Natural killer cell (primary cell): ENCODE measurements around the gene CAMK2B. TPM values are rescaled to one million over a fixed set of nuclear protein-coding genes. Genes with fewer than 3 reads are reported as not detected.
"Not testable (repeated sequence)": the region's sequence is repeated elsewhere in the genome, so short reads cannot be mapped to it uniquely, and the experiment has no call there.

Experiments
- ATAC-seq, 3 donors: fragments of 150-1000 bp in 2 of 3; fragments of 200-7000 bp in 1 of 3; cut with Tn5 transposase; 1 replicate in 1 of 3; 2 replicates in 2 of 3; pipeline ENCODE4 v1.10.0; 2021; ENCODE audit warnings: mild to moderate bottlenecking in 2 of 3, moderate library complexity in 2 of 3
- DNase-seq, 2 donors: peaks; one replicate each; pipeline versions ENCODE4 v3.0.0 to v3.0.0-alpha.2; 2013 to 2021; ENCODE audit warnings: mixed read lengths in 1 of 2
- H3K27ac ChIP-seq: one replicate; pipeline ENCODE4 v1.5.1; 2013; ENCODE audit warnings: mild to moderate bottlenecking, low read length
- H3K27me3 ChIP-seq: one replicate; pipeline ENCODE4 v1.6.1; 2013; ENCODE audit warnings: low read length; ENCODE audit not compliant: control insufficient read depth, insufficient read depth
- H3K36me3 ChIP-seq: one replicate; pipeline ENCODE4 v1.6.1; 2013; ENCODE audit warnings: low read length; ENCODE audit not compliant: control insufficient read depth, insufficient read depth
- H3K4me1 ChIP-seq: one replicate; pipeline ENCODE4 v1.6.1; 2013; ENCODE audit warnings: low read length; ENCODE audit not compliant: control insufficient read depth, insufficient read depth
- H3K4me3 ChIP-seq: one replicate; pipeline ENCODE4 v1.5.1; 2013; ENCODE audit warnings: low read length
- H3K9me3 ChIP-seq: one replicate; pipeline ENCODE4 v1.6.1; 2013; ENCODE audit warnings: low read length; ENCODE audit not compliant: control insufficient read depth, insufficient read depth
- H3K27ac Mint-ChIP-seq, 2 donors: one replicate each; pipeline ENCODE4 v1.8.0; 2022; ENCODE audit warnings: mild to moderate bottlenecking in 2 of 2, mixed read lengths in 2 of 2, moderate library complexity in 1 of 2
- H3K27me3 Mint-ChIP-seq, 2 donors: one replicate each; pipeline ENCODE4 v1.8.0; 2022; ENCODE audit warnings: low read depth in 2 of 2, mixed read lengths in 2 of 2
- H3K36me3 Mint-ChIP-seq: one replicate; pipeline ENCODE4 v1.8.0; 2022; ENCODE audit warnings: mixed read lengths
- H3K4me1 Mint-ChIP-seq, 2 donors: one replicate each; pipeline ENCODE4 v1.8.0; 2022; ENCODE audit warnings: mixed read lengths in 2 of 2
- H3K4me3 Mint-ChIP-seq: one replicate; pipeline ENCODE4 v1.8.0; 2022; ENCODE audit warnings: mild to moderate bottlenecking, moderate library complexity, mixed read lengths
- H3K9me3 Mint-ChIP-seq, 2 donors: one replicate each; pipeline ENCODE4 v1.8.0; 2022; ENCODE audit warnings: mixed read lengths in 2 of 2
- CTCF ChIP-seq: fragments of 200-600 bp; IDR thresholded peaks from one replicate; pipeline ENCODE4 v1.8.0; 2022; ENCODE audit warnings: antibody characterized with exemption
- WGBS: methylation state at CpG from one replicate; pipeline ENCODE4 v1.1.7; 2013; ENCODE audit warnings: missing lambda C conversion rate; ENCODE audit not compliant: insufficient coverage; 5-methylcytosine and 5-hydroxymethylcytosine counted together
- intact Hi-C: fragments of 100-400 bp; cut with micrococcal nuclease; formaldehyde crosslinking; loops from one replicate; pipeline ENCODE4 v1.14.2; 2022
- total RNA-seq, 4 donors: library from RNA; stranded (reverse); fragments of 120-200 nt in 1 of 4; gene quantifications; one replicate each; pipeline versions ENCODE4 v1.2.3 to v1.2.4, GENCODE V29; 2013 to 2022

Gene CAMK2B
- total RNA-seq, 3 donors from 2014 or later (not counting 1 experiment from before 2014, with no cell fraction given) = 0.70 TPM; not detected in 2

GRCh38 chr7:44175730-44176129, 149.7 kb downstream of the CAMK2B start:
- Mint-ChIP-seq H3K9me3 (no peaks in the 10 kb centered on the region), H3K27ac (no peak overlapping the region), H3K36me3 (no peaks in the 10 kb centered on the region), H3K4me1 (no peaks in the 10 kb centered on the region), H3K4me3 (no peak overlapping the region), H3K27me3 (peaks cover 15 to 48% of the 10 kb centered on the region in 2 donors)
- no peaks in the 10 kb centered on the region for H3K27me3 ChIP-seq
- H3K4me1 ChIP-seq = no peaks in the 10 kb centered on the region
- H3K4me3 ChIP-seq = no peak overlapping the region
- WGBS = 72% methylated on average over 2 of the region's 3 CpGs
- no peaks in the 10 kb centered on the region for H3K36me3 ChIP-seq
- DNase-seq (no peak), ATAC-seq (no peak)
- intact Hi-C loops = no loop called here
- H3K27ac ChIP-seq = no peak overlapping the region
- TF ChIP-seq CTCF = no peak
- H3K9me3 ChIP-seq = no peaks in the 10 kb centered on the region

GRCh38 chr7:44174694-44174948, 150.8 kb downstream of the CAMK2B start:
- not testable (repeated sequence) for H3K36me3 Mint-ChIP-seq, H3K4me3 Mint-ChIP-seq, H3K27ac Mint-ChIP-seq

GRCh38 chr7:44173911-44174693, 151.3 kb downstream of the CAMK2B start:
- no peak overlapping the region for H3K4me3 Mint-ChIP-seq
- no peaks in the 10 kb centered on the region for H3K4me1 Mint-ChIP-seq
- H3K9me3 Mint-ChIP-seq = no peaks in the 10 kb centered on the region
- Histone ChIP-seq H3K4me1 (no peaks in the 10 kb centered on the region), H3K36me3 (no peaks in the 10 kb centered on the region), H3K4me3 (no peak overlapping the region), H3K27ac (no peak overlapping the region), H3K9me3 (no peaks in the 10 kb centered on the region), H3K27me3 (no peaks in the 10 kb centered on the region)
- no peak for TF ChIP-seq CTCF
- no peaks in the 10 kb centered on the region for H3K36me3 Mint-ChIP-seq
- WGBS = 57% methylated on average over 3 of the region's 3 CpGs
- ATAC-seq (no peak), DNase-seq (no peak)
- intact Hi-C loops = no loop called here
- H3K27ac Mint-ChIP-seq = no peak overlapping the region
- H3K27me3 Mint-ChIP-seq = peaks cover 17 to 49% of the 10 kb centered on the region in 2 donors

More at GRCh38 chr7:44174694-44174948, 150.8 kb downstream of the CAMK2B start:
- H3K4me3 ChIP-seq, H3K4me1 ChIP-seq, H3K36me3 ChIP-seq, H3K27me3 ChIP-seq, DNase-seq, H3K9me3 Mint-ChIP-seq, H3K4me1 Mint-ChIP-seq, intact Hi-C loops, ATAC-seq, H3K27ac ChIP-seq, H3K9me3 ChIP-seq: not testable (repeated sequence)
- H3K27me3 Mint-ChIP-seq = peaks cover 17 to 52% of the 10 kb centered on the region in 2 donors
- WGBS = 55% methylated on average over 1 of the region's 1 CpG

- H3K27me3 ChIP-seq = no peaks in the 10 kb centered on the region
- DNase-seq (no peak), ATAC-seq (no peak)
- H3K4me1 ChIP-seq = no peaks in the 10 kb centered on the region
- H3K27me3 Mint-ChIP-seq = peaks cover 17 to 37% of the 10 kb centered on the region in 2 donors
- no peaks in the 10 kb centered on the region for H3K4me1 Mint-ChIP-seq
- H3K4me3 Mint-ChIP-seq = no peak overlapping the region
- no peaks in the 10 kb centered on the region for H3K36me3 ChIP-seq
- H3K9me3 ChIP-seq = no peaks in the 10 kb centered on the region
- H3K9me3 Mint-ChIP-seq = no peaks in the 10 kb centered on the region
- no peak overlapping the region for H3K27ac ChIP-seq
- H3K27ac Mint-ChIP-seq = no peak overlapping the region
- WGBS = 93% methylated on average over 6 of the region's 6 CpGs
- intact Hi-C loops = no loop called here
- H3K36me3 Mint-ChIP-seq = no peaks in the 10 kb centered on the region
- no peak overlapping the region for H3K4me3 ChIP-seq
- TF ChIP-seq CTCF = no peak
These were observed 152.5 kb downstream of the CAMK2B start for GRCh38 chr7:44172803-44173424.
